K562 (cell line): Measurements from ENCODE around the gene NSF.
"Not testable (repeated sequence)": the region's sequence is repeated elsewhere in the genome, so short reads cannot be mapped to it uniquely, and the experiment has no call there.

ENCODE experiments used
- ARID3A ChIP-seq: IDR thresholded peaks from 2 replicates; pipeline ENCODE4 v1.6.1; 2012; ENCODE audit warnings: low read depth, low read length, improper control_type of control experiment, borderline replicate concordance
- CTCF ChIP-seq, 3 experiments: IDR thresholded peaks in 2 of 3; conservative IDR thresholded peaks in 1 of 3; 2 replicates each; pipeline ENCODE4 v1.5.1; 2011 to 2012; ENCODE audit warnings: low read length in 3 of 3, mild to moderate bottlenecking in 3 of 3, control low read depth in 2 of 3, improper control_type of control experiment in 1 of 3, inconsistent platforms in 1 of 3, low read depth in 1 of 3, mixed read lengths in 1 of 3, moderate library complexity in 1 of 3; ENCODE audit not compliant: insufficient read depth in 2 of 3
- TAF1 ChIP-seq: IDR thresholded peaks from 2 replicates; pipeline ENCODE4 v1.6.1; 2011; ENCODE audit warnings: mild to moderate bottlenecking, low read length, moderate library complexity; ENCODE audit not compliant: insufficient read depth, control insufficient read depth, severe bottlenecking; ENCODE audit errors: extremely low read depth
- ZBTB7A ChIP-seq: IDR thresholded peaks from 2 replicates; pipeline ENCODE4 v1.6.1; 2011; ENCODE audit warnings: low read depth, mild to moderate bottlenecking, low read length, moderate library complexity, borderline replicate concordance; ENCODE audit not compliant: control insufficient read depth

- not testable (repeated sequence) for TF ChIP-seq ARID3A; ZBTB7A; CTCF (IDR thresholded peaks at IDR 0.05 in 2 of 3, conservative IDR thresholded peaks at IDR 0.05 in 1 of 3; ENCODE audit: insufficient read depth in 2 of 3, low read depth in 1 of 3, low read length in 3 of 3); TAF1
Measured at GRCh38 chr17:46663552-46663951, 73.1 kb downstream of the NSF start.
